A549 treated with CpdA at 1 μM for 4 hours (cell line): ENCODE data around the gene CABCOCO1. TPM values are rescaled to one million over a fixed set of nuclear protein-coding genes. Genes with fewer than 3 reads are reported as not detected.

Source experiments
- total RNA-seq: library from RNA; stranded (reverse); fragments of 200-300 nt; extraction: Qiagen RNA extraction; gene quantifications from 5 replicates; pipeline ENCODE4 v1.2.3, GENCODE V29; 2022; ENCODE audit warnings: low read depth

Gene CABCOCO1, protein sequence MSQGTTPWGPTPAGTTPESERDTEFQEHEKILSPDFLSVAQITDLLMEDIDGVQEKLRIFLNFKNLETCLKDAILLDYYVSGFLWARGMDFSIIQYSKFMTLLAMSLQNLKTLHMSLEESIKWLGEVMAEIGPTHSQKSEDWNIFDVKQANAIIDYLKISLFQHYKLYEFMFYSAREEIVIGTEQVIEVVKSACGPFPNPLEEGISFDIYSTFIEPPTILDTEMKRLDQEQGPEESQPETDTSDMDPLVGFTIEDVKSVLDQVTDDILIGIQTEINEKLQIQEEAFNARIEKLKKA
- 0.14 to 1.5 TPM (median 0.54 TPM) in 5 replicates for total RNA-seq

DNA sequence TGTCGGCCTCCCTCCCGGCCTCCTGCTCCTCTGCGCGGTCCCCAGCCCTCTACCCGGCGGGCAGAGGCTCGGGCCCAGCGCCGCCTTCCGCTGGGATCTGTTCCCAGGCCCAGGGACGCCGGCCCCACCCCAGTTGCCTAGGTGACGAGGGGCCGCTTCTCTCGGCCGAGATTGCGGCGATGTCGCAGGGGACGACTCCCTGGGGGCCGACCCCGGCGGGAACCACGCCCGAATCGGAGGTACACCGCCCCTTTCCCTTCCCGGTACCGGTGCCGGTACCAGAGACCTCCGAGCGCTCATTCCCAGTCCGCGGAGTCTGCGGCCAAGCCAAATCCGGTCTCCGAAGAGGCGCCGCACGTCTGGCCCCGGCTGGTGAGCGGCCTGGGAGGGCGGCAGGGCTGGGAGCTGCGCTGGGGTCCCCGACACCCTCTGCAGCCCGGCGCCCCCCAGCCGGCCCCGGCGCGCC lies at the start of gene CABCOCO1:
TSS of gene CABCOCO1 (plus strand) at position 136 of the 466 bp plus-strand sequence. CDS start at position 180, 44 bp downstream.

Other genes with a start within 250 kb of the CABCOCO1 start
- gene TMEM26, start 209.5 kb upstream of the CABCOCO1 start, total RNA-seq = 0.06 to 0.13 TPM (median 0.10 TPM) in 4 of 5 replicates, not detected in the other
- 1.4 to 2.6 TPM (median 1.7 TPM) in 5 replicates for gene ARID5B, start 238.8 kb downstream of the CABCOCO1 start, total RNA-seq